GM19324 (cell line): ENCODE data around the gene FAM20C.
"Not testable (repeated sequence)": the region's sequence is repeated elsewhere in the genome, so short reads cannot be mapped to it uniquely, and the experiment has no call there.

Source experiments
- ATAC-seq: cut with Tn5 transposase; IDR thresholded peaks from one replicate; pipeline ENCODE4 v1.9.1; 2021; ENCODE audit warnings: mild to moderate bottlenecking, moderate library complexity; ENCODE audit not compliant: unreplicated experiment, low FRiP score

Gene FAM20C

DNA sequence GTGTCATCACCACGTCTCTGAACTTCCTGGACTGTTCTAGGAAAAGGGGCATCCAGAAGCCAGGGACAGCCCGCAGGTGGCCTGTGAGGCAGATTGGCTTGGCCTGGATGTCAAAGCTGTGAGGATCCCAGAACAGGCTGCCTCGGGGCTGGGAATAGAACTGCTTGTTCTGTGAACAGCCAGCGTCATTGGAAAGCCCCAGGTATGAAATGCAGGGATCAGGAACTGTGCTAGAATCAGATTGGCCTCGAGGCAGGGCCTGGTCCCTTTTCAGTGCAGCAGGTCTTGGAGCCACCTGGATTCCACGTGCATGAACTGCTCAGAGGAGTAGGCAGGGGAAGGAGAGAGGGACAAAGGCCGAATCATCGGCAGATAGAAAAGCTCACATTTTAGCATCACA, 44.6 kb downstream of the FAM20C start:
- ATAC-seq, result no peak

DNA sequence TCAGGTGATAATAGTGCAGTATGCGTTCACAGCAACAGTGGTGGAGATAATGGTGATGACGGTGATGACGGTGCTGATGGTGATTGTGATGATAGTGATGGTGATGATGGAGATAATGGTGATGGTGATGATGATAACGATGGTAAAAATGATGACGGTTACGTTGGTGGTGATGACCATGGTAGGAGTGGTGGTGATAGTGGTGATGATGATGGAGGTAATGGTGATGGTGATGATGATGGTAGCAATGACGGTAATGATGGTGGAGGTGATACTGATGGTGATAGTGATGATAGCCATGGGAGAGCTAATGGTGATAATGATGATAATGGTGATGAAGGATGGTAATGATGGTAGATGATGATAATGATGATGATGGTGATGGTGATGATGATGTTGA, 45.0 kb downstream of the FAM20C start:
- ATAC-seq, result no peak

DNA sequence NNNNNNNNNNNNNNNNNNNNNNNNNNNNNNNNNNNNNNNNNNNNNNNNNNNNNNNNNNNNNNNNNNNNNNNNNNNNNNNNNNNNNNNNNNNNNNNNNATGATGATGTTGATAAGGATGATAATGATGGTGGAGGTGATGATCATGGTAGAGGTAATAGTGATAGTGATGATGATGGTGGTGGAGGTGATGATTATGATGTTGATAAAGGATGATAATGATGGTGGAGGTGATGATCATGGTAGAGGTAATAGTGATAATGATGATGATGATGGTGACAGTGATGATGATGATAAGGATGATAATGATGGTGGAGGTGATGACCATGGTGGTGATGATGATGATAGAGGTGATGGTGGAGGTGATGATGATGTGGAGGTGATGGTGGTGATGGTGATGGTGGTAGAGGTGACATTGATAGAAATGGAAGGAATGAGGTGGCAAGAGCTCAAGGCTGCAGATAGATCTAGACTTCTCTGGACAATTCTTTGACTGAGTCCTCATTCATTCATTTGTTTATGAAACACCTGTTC, 47.8 kb downstream of the FAM20C start:
- no peak for ATAC-seq

DNA sequence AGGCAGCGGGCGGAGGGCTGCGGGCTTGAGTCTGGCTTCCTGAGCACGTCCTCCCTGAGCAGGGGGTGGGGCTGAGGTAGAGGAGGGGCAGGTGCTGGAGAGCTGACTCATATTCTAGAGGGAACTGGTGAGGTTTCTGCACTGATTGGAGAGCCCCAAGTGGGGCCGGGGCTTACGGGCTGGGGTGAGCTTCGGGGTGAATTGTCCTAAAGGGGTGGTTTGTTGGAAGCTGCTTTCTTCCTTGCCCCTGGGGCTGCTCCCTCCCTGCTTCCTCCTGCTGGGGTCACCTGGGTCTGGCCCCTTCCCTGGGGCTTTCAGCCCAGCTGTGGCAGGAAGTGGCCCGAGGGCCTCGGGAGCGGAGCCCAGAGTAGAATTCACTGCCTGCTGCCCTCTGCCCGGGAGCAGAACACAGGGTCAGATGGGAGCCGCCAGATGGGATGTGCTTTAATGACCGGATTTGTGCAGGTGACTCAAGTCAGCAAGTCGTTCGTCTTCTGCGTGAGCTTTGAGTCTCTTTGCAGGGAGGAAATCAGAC, 48.6 kb downstream of the FAM20C start:
- ATAC-seq, result no peak

DNA sequence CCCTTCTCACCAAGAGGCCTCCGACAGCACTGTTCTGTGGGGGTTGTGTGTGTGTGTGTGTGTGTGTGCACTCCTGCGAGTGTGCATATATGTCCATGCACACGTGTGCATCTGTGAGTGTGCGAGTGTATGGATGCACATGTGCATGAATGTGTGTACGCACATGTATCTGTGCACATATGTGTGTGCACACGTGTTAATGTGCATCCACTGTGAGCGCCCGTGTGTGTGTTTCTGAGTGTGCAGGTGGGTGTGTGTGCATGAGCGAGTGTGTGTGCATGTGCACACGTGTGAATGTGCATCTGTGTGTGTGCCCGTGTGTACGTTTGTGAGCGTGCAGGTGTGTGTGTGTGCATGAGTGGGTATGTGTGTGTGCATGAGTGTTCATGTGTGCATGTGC, 49.1 kb downstream of the FAM20C start:
- ATAC-seq, result no peak

DNA sequence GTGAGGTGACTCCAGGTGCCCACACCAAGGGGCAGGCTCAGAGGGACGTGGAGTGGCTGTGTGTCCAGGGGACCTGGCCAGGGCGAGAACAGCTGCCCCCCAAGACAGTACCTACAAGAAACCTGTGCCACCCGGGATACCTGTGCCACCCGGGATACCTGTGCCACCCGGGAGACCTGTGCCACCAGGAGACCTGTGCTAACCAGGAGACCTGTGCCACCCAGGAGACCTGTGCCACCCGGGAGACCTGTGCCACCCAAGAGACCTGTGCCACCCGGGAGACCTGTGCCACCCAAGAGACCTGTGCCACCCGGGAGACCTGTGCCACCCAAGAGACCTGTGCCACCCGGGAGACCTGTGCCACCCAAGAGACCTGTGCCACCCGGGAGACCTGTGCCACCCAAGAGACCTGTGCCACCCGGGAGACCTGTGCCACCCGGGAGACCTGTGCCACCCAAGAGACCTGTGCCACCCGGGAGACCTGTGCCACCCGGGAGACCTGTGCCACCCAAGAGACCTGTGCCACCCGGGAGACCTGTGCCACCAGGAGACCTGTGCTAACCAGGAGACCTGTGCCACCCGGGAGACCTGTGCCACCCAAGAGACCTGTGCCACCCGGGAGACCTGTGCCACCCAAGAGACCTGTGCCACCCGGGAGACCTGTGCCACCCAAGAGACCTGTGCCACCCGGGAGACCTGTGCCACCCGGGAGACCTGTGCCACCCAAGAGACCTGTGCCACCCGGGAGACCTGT, 50.6 kb downstream of the FAM20C start:
- ATAC-seq, result not testable (repeated sequence)

DNA sequence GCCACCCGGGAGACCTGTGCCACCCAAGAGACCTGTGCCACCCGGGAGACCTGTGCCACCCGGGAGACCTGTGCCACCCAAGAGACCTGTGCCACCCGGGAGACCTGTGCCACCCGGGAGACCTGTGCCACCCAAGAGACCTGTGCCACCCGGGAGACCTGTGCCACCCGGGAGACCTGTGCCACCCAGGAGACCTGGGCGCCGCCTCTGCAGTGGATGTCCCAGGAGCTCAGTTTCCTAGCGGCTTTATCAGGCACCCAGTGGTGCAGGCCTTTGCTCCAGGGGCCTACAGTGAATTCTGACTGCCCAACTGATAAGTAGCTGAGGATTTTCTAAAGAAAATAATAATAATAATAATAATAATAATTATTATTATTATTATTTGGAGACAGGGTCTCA, 51.2 kb downstream of the FAM20C start:
- ATAC-seq, result not testable (repeated sequence)

DNA sequence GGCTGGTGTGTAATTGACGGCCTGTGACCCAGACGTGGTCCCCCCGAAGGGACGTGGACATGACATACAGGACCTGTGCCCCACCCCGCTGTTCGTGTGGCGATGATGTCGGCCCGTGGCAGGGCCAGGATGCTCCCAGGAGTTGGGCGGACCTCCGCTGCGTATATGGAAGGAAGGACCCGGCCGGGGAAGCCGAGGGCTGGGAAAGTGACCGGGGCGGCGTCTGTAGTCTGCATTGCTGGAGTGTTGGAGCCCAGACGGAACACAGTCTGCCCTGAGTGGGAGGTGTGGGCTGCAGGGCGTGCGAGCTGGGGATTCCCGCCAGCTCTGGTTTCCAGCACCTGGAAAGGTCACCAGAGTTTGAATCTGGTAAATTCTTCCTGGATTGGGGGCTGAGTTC, 52.6 kb downstream of the FAM20C start:
- ATAC-seq, result no peak

DNA sequence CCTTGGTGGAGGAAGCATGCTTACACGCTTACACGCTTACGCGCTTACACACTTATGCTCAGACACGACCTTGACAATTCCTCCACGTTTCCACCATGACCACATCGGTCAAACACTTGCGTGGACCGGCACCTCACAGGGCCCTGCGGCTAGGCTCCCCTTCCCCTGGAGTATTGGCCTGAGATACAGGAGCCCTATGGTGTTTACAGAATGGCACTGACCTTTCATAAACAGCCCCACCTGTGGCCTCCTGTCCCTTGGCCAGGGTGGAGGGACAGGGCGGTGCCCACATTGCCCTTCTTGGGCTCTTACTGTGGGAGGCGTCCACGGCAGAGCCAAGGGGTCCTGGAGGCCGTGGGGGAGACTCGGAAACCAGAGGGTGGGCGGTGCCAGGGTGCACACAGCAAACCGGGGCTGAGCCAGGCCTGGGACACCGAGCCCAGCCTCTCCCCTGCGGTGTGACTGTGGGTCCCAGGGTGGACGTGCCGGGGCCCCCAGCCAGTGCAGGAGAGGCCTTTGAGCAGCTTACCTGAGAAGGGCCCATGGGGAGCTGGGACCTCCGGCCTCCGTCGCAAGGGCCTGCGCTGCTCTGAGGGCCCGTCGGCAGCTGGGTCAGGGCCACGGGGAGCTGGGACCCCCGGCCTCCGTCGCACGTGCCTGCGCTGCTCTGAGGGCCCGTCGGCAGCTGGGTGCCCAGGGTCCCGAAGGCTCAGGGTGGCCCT, 53.4 kb downstream of the FAM20C start:
- ATAC-seq, result no peak

DNA sequence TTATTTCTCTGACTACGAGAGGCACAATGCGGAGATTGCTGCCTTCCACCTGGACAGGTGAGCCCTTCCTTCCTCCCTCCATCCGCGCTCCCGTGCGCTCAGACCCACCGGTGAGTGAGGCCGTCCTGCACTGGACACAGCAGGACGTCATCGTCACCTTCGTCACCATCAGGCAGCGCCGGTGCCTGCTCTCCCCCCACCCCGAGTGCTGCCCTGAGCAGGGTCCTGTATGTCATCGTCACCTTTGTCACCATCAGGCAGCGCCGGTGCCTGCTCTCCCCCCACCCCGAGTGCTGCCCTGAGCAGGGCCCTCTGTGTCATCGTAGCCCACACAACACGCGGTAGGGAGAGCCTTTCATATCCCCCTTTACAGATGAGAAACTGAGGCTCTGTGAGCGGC, 54.1 kb downstream of the FAM20C start:
- no peak for ATAC-seq

DNA sequence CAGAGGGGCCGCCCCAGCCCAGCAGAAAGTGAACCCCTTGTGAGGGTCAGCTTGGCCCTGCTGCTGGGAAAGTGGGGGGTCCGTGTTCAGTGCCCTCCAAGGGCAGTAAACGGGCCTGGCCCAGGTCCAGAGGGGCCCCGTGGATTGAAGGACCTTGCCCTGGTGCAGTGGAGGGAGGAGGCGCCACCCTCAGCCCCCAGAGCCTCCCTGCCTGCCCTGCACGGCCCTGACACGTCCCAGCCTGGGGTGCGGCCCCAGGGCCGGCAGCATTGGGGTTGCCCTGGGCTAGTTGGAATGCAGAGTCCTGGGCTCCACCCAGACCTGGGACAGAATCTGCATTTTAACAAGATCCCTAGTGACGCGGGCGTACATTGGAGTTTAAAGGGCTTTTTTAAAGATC, 54.8 kb downstream of the FAM20C start:
- ATAC-seq, result no peak

DNA sequence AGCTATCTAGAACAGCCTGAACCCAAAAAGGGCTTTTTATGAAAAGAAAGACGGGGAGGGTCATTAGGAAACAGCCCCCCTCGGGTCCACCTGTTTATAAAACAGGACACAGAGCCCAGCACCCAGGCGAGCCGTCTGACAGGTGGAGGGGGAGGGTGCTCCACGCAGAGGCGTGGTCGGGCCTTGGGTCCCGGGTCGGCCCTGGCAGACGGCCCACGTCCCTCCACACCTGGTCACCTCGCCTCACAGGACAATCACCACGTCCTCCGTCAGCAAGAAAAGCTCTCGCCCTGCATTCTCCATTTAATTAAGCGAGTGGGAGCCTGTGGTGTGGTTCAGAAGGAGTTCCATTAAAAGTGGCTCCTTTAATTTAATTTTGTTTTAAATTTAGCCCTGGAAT, 55.3 kb downstream of the FAM20C start:
- ATAC-seq, result no peak

DNA sequence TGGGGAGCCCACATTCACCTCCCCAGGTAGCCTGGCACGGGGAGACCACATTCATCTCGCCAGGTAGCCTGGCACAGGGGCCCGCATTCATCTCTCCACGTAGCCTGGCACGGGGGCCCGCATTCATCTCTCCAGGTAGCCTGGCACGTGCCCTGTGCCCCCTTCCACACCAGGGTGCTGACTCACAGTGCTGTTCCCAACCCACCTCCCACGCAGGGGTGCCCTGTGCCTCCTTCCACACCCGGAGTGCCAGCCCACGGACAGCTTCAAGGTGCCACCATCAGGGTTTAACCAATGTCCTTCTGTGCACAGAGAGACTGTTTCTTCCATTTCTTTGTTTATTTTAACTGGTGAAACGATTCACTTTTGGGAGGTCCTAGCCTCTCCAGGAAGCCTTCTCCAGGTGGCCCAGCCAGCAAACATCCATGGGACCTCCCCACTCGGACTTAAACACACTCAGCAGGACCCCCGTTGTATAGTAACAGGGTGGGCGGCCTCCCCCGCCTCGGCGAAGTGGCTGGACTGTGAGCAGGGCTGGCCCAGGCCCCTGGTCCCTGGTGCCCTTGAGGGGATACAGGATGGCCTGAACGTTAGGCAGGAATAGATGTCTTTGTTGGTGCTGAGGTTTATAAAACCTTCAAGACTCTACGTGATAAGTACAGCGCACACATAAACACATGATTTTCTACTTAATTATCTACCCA, 56.5 kb downstream of the FAM20C start:
- no peak for ATAC-seq

DNA sequence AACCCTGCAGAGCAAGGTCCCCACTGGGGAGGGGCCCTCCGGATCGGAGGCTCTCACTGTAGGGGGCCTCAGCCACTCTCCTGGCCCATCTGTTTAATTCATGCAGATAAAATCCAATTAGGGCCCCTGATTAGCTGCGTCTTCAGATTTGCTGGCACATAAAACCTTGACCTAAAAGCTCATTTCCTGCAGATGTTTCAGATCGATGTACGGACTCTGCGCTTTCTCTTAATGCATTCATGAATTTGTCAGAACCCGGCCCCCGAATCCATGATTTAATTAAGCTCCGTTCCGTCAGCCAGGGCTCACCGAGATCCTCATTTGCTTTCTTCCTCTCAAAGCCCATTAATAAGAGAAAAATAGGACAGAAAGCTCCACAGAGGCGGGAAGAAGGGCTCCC, 57.6 kb downstream of the FAM20C start:
- no peak for ATAC-seq

DNA sequence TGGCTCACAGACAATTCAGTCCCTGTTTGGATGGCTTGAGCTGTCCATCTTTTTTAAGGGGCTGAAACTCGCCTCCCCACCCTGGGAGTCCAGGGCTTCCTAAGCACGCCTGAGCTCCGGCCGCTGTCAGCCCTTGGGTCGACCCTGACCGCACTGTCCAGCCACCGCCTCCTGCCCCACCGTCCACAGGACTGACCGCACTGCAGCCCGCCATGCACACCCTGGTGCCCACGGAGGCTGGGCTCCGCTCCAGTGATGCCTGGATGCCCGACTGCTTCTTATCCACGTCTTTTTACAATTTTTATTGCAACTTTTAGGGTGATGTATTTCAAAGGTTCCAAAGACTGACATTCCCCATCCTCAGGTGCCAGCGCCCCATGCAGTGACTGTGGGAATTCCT, 58.2 kb downstream of the FAM20C start:
- no peak for ATAC-seq

DNA sequence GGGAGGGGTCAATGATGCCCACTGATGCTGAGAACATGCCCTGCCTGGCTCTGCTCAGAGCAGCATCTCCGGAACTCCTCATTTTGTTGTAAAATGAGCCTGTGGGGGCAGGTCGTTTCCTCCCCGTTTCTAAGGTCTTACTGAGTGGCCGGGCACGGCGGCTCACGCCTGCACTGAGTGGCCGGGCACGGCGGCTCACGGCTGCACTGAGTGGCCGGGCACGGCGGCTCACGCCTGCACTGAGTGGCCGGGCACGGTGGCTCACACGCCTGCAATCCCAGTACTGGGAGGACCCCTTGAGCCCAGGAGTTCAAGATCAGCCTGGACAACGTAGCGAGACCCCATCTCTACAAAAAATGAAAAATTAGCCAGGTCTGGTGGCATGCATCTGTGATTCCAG, 58.6 kb downstream of the FAM20C start:
- ATAC-seq, result no peak

DNA sequence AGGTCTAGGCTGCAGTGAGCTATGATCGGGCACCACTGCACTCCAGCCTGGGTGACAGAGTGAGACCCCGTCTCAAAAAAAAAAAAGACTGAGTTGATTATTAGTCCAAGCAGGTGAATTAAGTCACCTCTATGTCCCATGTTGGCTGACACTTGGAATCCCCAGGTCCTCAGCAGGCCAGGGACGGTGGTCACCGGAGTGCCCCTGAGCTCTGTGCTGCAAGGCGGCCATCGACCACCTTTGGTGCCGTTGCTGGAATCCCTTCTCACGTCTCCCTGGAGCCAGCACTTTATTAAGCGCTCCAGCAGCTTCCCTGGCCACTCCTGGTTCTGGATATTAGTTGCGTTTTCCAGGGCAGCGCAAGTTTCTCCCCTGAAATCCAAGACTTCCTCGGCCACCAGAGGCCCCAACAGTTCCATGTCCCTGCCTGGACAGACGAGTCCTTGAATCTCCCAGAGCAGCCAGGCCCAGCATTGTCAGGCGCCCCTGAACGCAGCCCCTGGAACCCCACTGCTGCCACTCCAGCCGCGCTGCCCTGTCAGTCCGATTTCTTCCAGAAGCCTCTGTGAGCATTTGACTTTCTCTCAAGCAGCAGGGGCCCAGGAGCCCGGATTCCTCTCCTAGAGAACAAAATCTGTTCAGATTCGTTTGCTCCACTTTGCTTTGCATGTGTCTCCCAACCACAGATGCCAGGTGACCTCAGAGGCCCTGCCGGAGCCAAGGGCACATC, 59.2 kb downstream of the FAM20C start:
- ATAC-seq, result no peak

DNA sequence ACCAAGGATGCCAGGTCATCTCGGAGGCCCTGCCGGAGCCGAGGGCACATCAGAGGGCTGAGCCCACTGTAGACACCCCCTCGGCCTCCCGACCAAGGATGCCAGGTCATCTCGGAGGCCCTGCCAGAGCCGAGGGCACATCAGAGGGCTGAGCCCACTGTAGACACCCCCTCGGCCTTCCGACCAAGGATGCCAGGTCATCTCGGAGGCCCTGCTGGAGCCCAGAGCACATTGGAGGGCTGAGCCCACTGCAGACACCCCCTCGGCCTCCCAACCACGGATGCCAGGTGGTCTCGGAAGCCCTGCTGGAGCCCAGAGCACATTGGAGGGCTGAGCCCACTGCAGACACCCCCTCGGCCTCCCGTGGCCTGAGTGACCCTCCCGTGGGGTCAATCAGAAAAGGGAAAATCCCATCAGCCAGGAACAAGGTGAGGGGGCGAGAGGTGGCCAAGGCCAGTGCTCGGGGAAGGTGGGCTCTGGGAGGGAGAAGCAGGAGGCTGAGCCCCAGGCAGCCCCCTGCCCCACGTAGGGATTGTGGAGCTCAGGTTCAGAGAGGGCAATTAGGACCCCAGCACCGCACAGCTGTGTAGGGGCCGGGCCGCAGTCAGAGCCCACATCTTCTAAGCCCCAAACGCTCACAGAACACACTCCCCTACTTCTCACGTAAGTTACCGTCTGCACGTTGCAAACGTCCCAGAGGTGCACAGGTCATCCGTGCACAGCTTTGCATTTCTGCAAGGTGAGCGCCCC, 60.0 kb downstream of the FAM20C start:
- no peak for ATAC-seq

DNA sequence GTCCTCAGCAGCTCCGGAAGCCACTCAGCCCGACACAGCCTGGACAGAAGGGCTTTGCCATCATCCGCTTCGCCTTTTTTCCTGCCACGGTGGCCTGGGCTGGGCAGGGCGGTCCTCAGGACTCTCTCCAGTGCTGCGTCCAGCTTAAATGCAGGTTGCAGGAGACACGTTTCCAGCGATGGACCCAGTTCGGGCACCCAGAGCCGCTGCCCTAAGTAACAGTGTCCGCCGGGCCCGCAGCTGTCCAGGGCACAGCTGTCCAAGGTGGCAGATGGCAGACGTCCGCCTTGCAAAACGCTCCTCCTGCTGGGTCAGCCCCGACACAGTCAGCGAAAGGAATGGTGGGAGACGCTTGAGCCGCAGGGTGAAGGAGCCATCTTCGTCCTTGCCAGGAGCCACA, 60.6 kb downstream of the FAM20C start:
- ATAC-seq, result no peak
